SK-N-SH treated with all-trans-retinoic acid at 6 μM for 48 hours (cell line): ENCODE measurements around the gene ATP2A2.

Source experiments
- ATAC-seq: fragments of 200-7000 bp; cut with Tn5 transposase; 3 replicates; pipeline ENCODE4 v1.9.1; 2020; ENCODE audit warnings: mild to moderate bottlenecking, moderate library complexity
- ARNTL ChIP-seq: fragments of 450-650 bp; formaldehyde crosslinking; IDR thresholded peaks from 2 replicates; pipeline ENCODE4 v1.5.0; 2020; ENCODE audit warnings: low read depth, mild to moderate bottlenecking, moderate library complexity, borderline replicate concordance
- BACH2 ChIP-seq: fragments of 250-450 bp; sonication (Bioruptor Pico); IDR thresholded peaks from 2 replicates; pipeline ENCODE4 v1.9.0; 2021; ENCODE audit warnings: mild to moderate bottlenecking, borderline replicate concordance
- CSDC2 ChIP-seq: fragments of 250-450 bp; sonication (Bioruptor Pico); IDR thresholded peaks from 2 replicates; pipeline ENCODE4 v1.5.0; 2020; ENCODE audit warnings: mild to moderate bottlenecking, moderate library complexity
- ESRRG ChIP-seq: fragments of 250-450 bp; sonication (Bioruptor Pico); IDR thresholded peaks from 2 replicates; pipeline ENCODE4 v1.6.1; 2021; ENCODE audit warnings: mild to moderate bottlenecking
- GLIS3 ChIP-seq: fragments of 250-450 bp; sonication (Bioruptor Pico); IDR thresholded peaks from 2 replicates; pipeline ENCODE4 v1.5.0; 2020; ENCODE audit warnings: mild to moderate bottlenecking, moderate library complexity
- OSR1 ChIP-seq: fragments of 250-450 bp; sonication (Bioruptor Pico); IDR thresholded peaks from 2 replicates; pipeline ENCODE4 v1.8.0; 2022; ENCODE audit warnings: moderate library complexity, mild to moderate bottlenecking, inconsistent platforms
- PPARA ChIP-seq: fragments of 250-450 bp; sonication (Bioruptor Pico); IDR thresholded peaks from 2 replicates; pipeline ENCODE4 v1.5.0; 2020; ENCODE audit warnings: mild to moderate bottlenecking, borderline replicate concordance
- RARB ChIP-seq: fragments of 250-450 bp; sonication (Bioruptor Pico); IDR thresholded peaks from 2 replicates; pipeline ENCODE4 v1.8.0; 2021; ENCODE audit warnings: mild to moderate bottlenecking, moderate library complexity
- SNAI2 ChIP-seq: fragments of 250-450 bp; sonication (Bioruptor Pico); IDR thresholded peaks from 2 replicates; pipeline ENCODE4 v1.5.0; 2020; ENCODE audit warnings: mild to moderate bottlenecking, moderate library complexity
- TCF4 ChIP-seq: fragments of 250-450 bp; sonication (Bioruptor Pico); IDR thresholded peaks from 2 replicates; pipeline ENCODE4 v1.8.0; 2021; ENCODE audit warnings: mild to moderate bottlenecking, moderate library complexity, borderline replicate concordance
- TOX ChIP-seq: fragments of 250-450 bp; sonication (Bioruptor Pico); IDR thresholded peaks from 2 replicates; pipeline ENCODE4 v1.8.0; 2021; ENCODE audit warnings: mild to moderate bottlenecking, moderate library complexity, borderline replicate concordance
- ZC3H10 ChIP-seq: fragments of 250-450 bp; sonication (Bioruptor Pico); IDR thresholded peaks from 2 replicates; pipeline ENCODE4 v1.5.1; 2021; ENCODE audit warnings: mild to moderate bottlenecking, moderate library complexity
- ZFP3 ChIP-seq: fragments of 250-450 bp; sonication (Bioruptor Pico); IDR thresholded peaks from 2 replicates; pipeline ENCODE4 v1.5.0; 2020; ENCODE audit warnings: mild to moderate bottlenecking, moderate library complexity
- ZNF565 ChIP-seq: fragments of 450-650 bp; formaldehyde crosslinking; conservative IDR thresholded peaks from 2 replicates; pipeline ENCODE4 v1.5.0; 2020; ENCODE audit warnings: low read depth, mild to moderate bottlenecking, moderate library complexity
- ZNF70 ChIP-seq: fragments of 450-650 bp; formaldehyde crosslinking; IDR thresholded peaks from 2 replicates; pipeline ENCODE4 v1.5.0; 2020; ENCODE audit warnings: mild to moderate bottlenecking, moderate library complexity
- ZNF8 ChIP-seq: fragments of 450-650 bp; formaldehyde crosslinking; IDR thresholded peaks from 2 replicates; pipeline ENCODE4 v1.5.0; 2020; ENCODE audit warnings: mild to moderate bottlenecking, moderate library complexity
- TF ChIP-seq, protein P1 (sequence below): fragments of 250-450 bp; sonication (Bioruptor Pico); IDR thresholded peaks from 2 replicates; pipeline ENCODE4 v1.8.0; 2020; ENCODE audit warnings: mild to moderate bottlenecking, moderate library complexity, borderline replicate concordance
- TF ChIP-seq, protein P2 (sequence below): fragments of 250-450 bp; sonication (Bioruptor Pico); IDR thresholded peaks from 2 replicates; pipeline ENCODE4 v1.5.1; 2020; ENCODE audit warnings: low read depth, mild to moderate bottlenecking, moderate library complexity
- TF ChIP-seq, protein P3 (sequence below): fragments of 250-450 bp; sonication (Bioruptor Pico); IDR thresholded peaks from 2 replicates; pipeline ENCODE4 v1.5.0; 2020; ENCODE audit warnings: mild to moderate bottlenecking, moderate library complexity
- TF ChIP-seq, protein P4 (sequence below): fragments of 250-450 bp; sonication (Bioruptor Pico); IDR thresholded peaks from 2 replicates; pipeline ENCODE4 v1.5.1; 2021; ENCODE audit warnings: mild to moderate bottlenecking, moderate library complexity

ATP2A2 gene

DNA sequence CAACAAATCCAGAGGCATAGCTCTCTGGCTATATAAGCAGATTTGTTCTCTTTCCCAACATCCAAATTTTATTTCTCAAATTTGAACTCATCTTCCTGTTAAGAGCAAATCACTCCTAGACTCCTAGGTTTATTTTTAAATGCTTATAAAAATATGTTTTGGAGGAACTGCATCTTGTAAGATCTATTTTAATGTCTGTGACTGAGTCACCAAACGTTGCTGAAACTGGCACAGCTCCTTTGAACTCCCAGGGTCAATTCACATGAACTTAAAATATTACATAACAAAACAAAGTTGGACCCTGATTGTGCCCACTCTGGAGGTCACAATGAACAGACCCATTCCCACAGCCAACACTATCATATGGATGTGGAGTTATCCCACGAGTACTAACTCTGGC is 98.6 kb downstream of the ATP2A2 start:
- no peak for TF ChIP-seq PPARA
- TF ChIP-seq, protein P1, sequence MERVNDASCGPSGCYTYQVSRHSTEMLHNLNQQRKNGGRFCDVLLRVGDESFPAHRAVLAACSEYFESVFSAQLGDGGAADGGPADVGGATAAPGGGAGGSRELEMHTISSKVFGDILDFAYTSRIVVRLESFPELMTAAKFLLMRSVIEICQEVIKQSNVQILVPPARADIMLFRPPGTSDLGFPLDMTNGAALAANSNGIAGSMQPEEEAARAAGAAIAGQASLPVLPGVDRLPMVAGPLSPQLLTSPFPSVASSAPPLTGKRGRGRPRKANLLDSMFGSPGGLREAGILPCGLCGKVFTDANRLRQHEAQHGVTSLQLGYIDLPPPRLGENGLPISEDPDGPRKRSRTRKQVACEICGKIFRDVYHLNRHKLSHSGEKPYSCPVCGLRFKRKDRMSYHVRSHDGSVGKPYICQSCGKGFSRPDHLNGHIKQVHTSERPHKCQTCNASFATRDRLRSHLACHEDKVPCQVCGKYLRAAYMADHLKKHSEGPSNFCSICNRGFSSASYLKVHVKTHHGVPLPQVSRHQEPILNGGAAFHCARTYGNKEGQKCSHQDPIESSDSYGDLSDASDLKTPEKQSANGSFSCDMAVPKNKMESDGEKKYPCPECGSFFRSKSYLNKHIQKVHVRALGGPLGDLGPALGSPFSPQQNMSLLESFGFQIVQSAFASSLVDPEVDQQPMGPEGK (CRISPR knock-in tag) = no peak
- TF ChIP-seq TOX (CRISPR knock-in tag) = no peak
- no peak for TF ChIP-seq SNAI2 (CRISPR knock-in tag)
- no peak for TF ChIP-seq BACH2 (CRISPR knock-in tag)
- TF ChIP-seq CSDC2 = no peak
- TF ChIP-seq GLIS3 (CRISPR knock-in tag) = no peak
- TF ChIP-seq ESRRG = no peak
- no peak for TF ChIP-seq ARNTL (CRISPR knock-in tag)
- TF ChIP-seq, protein P2, sequence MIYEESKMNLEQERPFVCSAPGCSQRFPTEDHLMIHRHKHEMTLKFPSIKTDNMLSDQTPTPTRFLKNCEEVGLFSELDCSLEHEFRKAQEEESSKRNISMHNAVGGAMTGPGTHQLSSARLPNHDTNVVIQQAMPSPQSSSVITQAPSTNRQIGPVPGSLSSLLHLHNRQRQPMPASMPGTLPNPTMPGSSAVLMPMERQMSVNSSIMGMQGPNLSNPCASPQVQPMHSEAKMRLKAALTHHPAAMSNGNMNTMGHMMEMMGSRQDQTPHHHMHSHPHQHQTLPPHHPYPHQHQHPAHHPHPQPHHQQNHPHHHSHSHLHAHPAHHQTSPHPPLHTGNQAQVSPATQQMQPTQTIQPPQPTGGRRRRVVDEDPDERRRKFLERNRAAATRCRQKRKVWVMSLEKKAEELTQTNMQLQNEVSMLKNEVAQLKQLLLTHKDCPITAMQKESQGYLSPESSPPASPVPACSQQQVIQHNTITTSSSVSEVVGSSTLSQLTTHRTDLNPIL (CRISPR knock-in tag) = no peak
- TF ChIP-seq TCF4 = no peak
- TF ChIP-seq ZC3H10 (CRISPR knock-in tag) = no peak
- TF ChIP-seq ZNF70 (CRISPR knock-in tag) = no peak
- no peak for ATAC-seq

DNA sequence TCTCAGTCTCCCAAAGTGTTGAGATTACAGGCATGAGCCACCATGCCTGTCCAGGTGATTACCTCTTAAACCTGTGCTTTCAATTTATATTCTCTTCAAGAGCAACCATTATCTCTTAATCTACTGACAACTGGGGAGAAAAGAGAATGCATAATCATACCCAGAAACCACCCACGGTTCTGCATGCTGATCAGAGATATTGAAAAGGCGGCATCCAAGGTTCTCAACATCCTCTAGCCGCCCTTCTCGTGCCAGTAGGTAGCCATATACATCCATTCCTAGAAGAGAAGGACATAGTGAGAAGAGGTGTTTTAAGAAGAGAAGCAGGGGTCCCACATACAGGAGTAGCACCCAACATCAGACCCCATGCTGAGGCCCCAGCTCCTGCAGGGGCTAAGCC is 101.6 kb downstream of the ATP2A2 start:
- TF ChIP-seq ARNTL (CRISPR knock-in tag) (no peak), ZFP3 (CRISPR knock-in tag) (no peak), OSR1 (CRISPR knock-in tag) (no peak), GLIS3 (CRISPR knock-in tag) (no peak), RARB (CRISPR knock-in tag) (no peak), ESRRG (no peak), ZNF565 (CRISPR knock-in tag) (no peak), TCF4 (no peak), CSDC2 (no peak), PPARA (no peak), ZNF8 (CRISPR knock-in tag) (no peak)
- TF ChIP-seq, protein P3, sequence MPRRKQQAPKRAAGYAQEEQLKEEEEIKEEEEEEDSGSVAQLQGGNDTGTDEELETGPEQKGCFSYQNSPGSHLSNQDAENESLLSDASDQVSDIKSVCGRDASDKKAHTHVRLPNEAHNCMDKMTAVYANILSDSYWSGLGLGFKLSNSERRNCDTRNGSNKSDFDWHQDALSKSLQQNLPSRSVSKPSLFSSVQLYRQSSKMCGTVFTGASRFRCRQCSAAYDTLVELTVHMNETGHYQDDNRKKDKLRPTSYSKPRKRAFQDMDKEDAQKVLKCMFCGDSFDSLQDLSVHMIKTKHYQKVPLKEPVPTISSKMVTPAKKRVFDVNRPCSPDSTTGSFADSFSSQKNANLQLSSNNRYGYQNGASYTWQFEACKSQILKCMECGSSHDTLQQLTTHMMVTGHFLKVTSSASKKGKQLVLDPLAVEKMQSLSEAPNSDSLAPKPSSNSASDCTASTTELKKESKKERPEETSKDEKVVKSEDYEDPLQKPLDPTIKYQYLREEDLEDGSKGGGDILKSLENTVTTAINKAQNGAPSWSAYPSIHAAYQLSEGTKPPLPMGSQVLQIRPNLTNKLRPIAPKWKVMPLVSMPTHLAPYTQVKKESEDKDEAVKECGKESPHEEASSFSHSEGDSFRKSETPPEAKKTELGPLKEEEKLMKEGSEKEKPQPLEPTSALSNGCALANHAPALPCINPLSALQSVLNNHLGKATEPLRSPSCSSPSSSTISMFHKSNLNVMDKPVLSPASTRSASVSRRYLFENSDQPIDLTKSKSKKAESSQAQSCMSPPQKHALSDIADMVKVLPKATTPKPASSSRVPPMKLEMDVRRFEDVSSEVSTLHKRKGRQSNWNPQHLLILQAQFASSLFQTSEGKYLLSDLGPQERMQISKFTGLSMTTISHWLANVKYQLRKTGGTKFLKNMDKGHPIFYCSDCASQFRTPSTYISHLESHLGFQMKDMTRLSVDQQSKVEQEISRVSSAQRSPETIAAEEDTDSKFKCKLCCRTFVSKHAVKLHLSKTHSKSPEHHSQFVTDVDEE (CRISPR knock-in tag) = no peak
- TF ChIP-seq, protein P2 (CRISPR knock-in tag) = no peak
- TF ChIP-seq, protein P4, sequence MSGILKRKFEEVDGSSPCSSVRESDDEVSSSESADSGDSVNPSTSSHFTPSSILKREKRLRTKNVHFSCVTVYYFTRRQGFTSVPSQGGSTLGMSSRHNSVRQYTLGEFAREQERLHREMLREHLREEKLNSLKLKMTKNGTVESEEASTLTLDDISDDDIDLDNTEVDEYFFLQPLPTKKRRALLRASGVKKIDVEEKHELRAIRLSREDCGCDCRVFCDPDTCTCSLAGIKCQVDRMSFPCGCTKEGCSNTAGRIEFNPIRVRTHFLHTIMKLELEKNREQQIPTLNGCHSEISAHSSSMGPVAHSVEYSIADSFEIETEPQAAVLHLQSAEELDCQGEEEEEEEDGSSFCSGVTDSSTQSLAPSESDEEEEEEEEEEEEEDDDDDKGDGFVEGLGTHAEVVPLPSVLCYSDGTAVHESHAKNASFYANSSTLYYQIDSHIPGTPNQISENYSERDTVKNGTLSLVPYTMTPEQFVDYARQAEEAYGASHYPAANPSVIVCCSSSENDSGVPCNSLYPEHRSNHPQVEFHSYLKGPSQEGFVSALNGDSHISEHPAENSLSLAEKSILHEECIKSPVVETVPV (CRISPR knock-in tag) = no peak
- TF ChIP-seq, protein P1 (CRISPR knock-in tag) = no peak
- no peak for ATAC-seq
